ENCODE results near the gene YLPM1.

GRCh38 chr14:74882103-74882920 is 119.2 kb downstream of the YLPM1 start:
- no peak for TF ChIP-seq POLR2AphosphoS5 (IDR thresholded peaks at IDR 0.05; ENCODE audit: low read depth, low read length)
- TF ChIP-seq TAF1 (IDR thresholded peaks at IDR 0.05; ENCODE audit: low read depth, low read length), result no peak
- no peak for TF ChIP-seq POLR2A (IDR thresholded peaks at IDR 0.05; ENCODE audit: low read depth, low read length)
- TF ChIP-seq POU2F2 (IDR thresholded peaks at IDR 0.05; ENCODE audit: low read depth, low read length), result no peak

Data from GM12891 (cell line).